CD4-positive, alpha-beta T cell treated with Interleukin-4 for 1 hour (primary cell): ENCODE data around the gene ST3GAL3.

ENCODE experiments used
- DNase-seq, 2 donors: peaks; one replicate each; pipeline ENCODE4 v3.0.0-alpha.2; 2020 to 2022

The ST3GAL3 gene

DNA sequence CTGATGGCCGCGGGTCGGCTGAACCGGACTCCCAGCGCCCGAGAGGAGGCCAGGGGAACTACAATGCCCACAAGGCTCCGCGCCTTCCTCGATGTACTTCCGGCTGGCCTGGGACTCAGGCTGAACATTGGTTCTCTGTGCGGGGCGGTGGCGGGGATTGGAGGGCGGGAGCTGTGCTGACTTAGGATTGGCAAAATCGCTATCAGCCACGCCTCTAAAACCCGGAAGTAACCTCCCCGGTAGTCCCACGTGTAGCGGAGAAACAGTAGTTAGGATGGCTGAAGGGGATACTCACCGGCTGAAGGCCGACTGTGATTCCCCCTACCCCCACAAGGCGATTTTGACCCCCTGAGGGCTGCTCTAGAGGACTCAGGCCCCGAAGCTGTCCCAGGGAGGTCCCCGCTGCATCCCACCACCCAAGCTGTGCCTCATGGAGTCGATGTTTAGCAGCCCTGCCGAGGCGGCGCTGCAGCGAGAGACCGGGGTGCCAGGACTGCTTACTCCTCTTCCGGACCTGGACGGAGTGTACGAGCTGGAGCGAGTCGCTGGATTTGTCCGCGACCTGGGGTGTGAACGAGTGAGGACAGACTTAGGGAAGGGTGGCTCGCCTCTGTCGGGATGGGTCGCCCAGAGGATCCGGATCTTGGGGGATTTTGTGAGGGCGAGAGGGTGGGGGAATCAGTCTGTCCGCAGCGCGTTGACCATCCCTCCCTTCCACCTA, 262.6 kb downstream of the ST3GAL3 start, which contains the start of gene DPH2:
TSS of gene DPH2 (plus strand) at position 265 of the 721 bp plus-strand sequence. CDS start at position 431, 166 bp downstream.
- peak; percentile 96 to 97 for DNase-seq

DNA sequence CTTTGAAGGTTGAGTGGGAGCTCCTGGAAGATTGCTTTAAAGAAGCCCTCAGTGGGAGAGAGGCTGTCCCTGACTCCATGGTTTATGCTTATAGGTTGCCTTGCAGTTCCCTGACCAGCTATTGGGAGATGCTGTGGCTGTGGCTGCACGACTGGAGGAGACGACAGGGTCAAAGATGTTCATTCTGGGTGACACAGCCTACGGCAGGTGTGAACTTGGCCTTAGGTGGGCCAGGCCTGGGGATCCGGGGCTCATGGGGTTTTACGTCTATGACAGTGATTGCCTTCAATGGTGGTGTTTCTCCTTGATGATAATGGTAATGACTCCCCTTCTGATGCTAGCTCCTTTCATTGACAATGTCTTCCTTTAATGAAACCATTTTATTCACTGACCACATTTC, 263.2 kb downstream of the ST3GAL3 start:
- no peak for DNase-seq

DNA sequence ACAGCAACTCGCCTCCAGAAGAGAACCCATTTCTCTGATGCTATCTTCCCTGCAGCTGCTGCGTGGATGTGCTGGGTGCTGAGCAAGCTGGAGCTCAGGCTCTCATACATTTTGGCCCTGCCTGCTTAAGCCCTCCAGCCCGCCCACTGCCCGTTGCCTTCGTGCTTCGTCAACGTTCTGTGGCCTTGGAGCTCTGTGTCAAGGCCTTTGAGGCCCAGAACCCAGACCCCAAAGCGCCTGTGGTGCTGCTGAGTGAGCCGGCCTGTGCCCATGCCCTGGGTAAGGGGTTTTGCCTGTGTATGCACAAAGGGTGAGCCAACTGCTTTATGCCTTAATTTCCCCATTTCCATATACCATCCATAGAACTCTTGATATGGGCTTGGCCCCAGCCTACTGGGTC, 263.6 kb downstream of the ST3GAL3 start:
- DNase-seq, result no peak

DNA sequence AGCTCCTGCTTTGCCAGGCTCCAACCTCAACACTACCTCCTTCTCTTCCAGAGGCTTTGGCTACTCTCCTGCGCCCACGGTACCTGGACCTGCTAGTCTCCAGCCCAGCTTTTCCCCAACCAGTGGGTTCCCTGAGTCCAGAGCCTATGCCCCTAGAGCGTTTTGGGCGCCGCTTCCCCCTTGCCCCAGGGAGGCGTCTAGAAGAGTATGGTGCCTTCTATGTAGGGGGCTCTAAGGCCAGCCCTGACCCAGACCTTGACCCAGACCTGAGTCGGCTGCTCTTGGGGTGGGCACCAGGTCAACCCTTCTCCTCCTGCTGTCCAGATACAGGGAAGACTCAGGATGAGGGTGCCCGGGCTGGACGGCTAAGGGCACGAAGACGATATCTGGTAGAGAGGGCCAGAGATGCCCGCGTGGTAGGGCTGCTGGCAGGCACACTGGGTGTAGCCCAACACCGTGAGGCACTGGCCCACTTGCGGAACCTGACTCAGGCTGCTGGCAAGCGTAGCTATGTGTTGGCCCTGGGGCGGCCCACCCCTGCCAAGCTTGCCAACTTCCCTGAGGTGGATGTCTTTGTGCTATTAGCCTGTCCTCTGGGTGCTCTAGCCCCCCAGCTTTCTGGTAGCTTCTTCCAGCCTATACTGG, 264.1 kb downstream of the ST3GAL3 start:
- no peak for DNase-seq

DNA sequence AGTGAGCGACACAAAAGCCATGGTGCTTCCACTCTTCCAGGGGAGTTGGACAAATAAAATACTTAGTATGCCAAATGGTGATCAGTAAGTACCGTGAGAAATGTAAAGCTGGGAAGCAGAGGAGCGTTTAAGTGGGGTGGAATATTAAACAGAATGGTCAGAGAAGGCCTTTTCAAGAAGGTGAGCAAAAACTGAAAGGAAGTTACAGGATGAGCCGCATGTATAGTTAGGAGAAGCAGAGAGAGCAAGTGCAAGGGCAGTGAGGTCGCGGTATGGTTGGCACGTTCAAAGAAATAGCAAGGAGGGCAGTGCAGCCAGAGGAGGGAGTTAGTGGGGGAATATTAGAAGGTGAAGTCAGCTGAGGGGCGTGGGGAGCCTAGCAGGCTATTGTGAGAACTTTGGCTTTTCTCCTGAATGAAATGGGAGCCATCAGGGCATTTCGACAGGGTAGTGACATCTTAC, 266.7 kb downstream of the ST3GAL3 start:
- DNase-seq, result no peak

DNA sequence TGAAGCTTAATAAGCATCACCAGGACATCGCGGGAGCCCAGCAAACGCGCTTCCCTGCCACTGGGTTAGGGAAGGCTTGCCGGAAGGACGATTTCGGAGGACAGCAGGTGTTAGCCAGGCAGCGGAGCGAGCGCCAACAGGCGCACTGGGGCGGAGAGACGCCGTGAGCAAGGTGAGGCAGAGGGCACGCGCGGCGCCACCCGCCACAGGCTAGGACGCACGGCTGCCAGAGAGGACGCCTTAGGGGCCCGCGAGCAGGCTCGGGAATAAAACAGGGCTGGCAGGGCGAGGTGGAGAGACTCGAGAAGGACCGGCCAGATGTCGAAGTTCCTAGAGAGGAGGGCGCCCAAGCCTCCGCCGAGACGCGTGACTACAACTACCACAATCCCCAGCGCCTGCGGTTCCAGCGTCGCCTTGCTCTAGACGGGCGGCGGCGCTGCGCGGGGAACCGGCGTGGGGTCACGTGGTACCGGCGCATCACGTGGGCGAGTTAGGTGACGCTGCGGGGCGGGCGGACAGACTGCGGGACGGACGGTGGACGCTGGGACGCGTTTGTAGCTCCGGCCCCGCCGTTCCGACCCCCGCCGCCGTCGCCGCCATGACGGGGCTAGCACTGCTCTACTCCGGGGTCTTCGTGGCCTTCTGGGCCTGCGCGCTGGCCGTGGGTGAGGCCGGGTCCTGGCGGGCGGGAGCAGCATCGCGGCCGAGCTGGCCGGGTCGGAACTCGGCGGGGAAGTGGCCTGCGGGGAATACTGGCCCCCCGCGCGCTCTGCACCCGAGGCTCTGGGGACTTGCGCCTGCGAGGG, 267.3 kb downstream of the ST3GAL3 start, which contains the start of gene ATP6V0B:
TSS of gene ATP6V0B (plus strand) at position 518 of the 806 bp plus-strand sequence. CDS start at position 599, 81 bp downstream.
- peak; percentile 91 for DNase-seq

DNA sequence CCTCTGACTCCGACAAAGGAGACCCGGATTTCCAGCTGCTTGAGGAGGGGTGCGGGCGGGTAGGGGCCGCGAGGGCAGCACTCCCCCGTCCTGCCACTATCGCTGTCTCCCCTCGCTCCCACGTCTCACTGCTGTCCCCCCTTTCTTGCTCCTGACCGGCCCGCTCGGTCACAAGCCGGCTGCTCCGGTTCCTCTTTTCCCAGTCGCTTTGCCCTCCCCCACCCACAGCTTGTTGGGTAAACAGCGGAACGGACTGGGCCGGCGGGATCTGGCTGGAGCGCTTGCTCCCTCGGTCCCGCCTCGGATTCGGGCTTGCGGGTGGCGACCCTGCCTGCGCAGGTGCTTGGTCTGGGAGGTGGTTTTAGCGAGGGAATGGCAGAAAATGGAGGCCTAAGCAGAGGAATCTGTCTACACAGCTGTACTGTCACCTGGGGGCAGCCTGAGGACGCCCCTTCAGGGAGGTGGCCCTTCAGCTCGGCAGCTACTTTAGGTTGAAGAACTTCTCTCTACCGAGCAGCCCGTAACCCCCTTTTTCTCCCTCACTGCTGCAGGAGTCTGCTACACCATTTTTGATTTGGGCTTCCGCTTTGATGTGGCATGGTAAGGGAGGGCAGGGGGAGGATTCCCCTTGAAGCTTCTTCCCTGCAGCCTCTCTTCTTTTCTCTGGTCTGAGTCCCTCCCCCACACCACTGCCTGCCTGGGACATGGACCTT, 268.1 kb downstream of the ST3GAL3 start:
- DNase-seq, result peak; percentile 51 to 61

DNA sequence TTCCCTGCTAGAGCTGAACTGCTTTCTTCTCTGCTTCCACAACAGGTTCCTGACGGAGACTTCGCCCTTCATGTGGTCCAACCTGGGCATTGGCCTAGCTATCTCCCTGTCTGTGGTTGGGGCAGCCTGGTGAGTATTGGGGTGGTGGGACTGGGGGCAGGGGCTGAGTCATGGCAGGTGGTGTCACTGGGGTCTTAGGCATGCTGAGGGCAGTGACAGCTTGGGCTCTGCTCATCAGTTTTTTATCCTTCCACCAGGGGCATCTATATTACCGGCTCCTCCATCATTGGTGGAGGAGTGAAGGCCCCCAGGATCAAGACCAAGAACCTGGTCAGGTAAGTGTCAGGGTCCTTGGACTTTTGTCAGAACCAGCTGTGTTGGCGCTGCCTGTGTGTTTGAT, 268.7 kb downstream of the ST3GAL3 start:
- no peak for DNase-seq

DNA sequence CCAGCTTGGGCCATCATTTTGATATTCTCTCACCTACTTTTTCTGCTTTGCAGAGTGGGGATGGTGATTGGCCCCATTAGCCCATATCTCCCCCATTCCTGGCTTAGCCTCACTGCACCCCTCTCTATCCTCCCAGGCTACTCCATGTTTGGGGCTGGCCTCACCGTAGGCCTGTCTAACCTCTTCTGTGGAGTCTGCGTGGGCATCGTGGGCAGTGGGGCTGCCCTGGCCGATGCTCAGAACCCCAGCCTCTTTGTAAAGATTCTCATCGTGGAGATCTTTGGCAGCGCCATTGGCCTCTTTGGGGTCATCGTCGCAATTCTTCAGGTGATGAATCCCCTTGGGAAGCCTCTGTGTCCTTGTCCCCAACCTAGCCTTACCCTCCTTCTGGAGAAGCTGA, 269.6 kb downstream of the ST3GAL3 start:
- no peak for DNase-seq

DNA sequence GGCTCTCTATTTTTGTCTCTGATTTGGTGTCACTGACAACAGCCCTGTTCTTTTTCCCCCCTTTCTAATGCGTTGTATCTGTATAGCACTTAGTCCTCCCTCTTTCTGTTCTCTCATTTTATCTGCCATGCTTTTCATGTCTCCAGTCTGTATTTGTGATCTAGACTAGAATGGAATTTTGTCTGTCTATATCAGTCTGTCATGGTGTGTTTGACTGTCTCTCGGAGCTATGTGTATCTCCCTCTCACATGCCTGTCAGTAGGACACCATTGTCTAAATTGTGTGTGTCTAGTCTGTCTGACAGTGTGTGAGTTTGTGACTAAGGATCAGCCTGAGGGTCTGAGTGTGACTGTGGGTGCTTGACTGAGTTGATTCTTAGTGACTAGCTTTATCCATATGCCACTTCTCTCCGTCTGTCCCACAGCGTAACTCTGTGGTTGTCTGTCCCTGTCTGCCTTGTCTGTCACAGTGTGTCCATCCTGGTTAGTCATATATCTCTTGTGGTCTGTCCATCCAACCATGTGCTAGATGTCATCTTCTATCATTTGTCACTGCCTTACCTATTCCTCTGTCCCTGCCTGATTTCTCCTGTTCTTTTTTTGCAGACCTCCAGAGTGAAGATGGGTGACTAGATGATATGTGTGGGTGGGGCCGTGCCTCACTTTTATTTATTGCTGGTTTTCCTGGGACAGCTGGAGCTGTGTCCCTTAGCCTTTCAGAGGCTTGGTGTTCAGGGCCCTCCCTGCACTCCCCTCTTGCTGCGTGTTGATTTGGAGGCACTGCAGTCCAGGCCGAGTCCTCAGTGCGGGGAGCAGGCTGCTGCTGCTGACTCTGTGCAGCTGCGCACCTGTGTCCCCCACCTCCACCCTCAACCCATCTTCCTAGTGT, 270.3 kb downstream of the ST3GAL3 start:
- no peak for DNase-seq

DNA sequence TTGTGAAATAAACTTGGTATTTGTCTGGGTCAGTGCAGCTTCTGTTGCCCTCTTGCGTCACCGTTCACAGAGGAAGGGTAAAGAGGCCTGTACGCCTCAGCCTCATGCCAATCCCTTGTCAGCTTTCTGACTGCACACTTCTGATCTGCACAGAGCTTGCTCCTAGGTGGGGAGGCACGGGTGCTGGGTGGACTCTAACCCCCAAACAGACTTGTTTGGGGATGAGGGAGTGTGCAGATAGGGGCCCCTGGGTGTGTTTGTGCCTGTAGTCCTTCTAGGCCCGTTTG, 270.9 kb downstream of the ST3GAL3 start:
- DNase-seq, result no peak

DNA sequence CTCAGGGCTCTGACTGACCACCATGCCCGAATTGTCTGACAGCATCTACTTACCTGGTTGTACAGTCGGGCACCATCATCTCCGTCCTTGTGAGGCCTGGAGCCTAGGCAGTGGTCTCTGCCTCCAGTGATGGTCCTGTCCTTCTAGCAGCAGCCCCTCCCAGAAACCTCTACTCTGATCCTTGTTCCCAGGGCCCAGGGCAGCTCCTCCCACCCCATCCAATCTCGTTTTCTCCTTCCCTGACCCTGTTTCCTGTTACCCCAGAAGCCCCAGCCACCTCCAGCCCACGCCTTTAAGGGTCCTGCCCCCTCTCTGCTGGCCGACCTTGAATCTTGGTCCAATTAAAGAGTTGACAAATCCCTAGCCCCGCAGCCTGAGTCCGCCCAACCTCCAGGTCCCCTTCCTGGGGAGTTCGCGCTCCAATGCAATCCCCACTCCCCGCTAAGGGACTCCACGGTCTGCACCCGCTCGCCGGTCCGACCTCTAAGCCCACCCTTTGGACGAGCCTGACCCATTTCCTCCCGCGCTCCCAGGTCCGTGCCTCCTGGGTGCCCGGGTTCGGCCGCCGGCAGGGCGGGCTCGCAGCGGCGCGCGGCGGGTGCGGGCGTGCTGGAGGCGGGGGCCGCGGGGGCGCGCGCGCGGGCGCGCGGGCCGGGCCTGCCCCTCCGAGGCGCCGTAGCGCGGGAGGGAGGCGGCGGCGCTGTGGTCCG, 271.4 kb downstream of the ST3GAL3 start, which contains the start of gene B4GALT2:
TSS of gene B4GALT2 (plus strand) at position 660 of the 710 bp plus-strand sequence. CDS start 1,951 bp downstream, outside the sequence.
- peak in 1 of 2 donors; percentile 31 for DNase-seq

DNA sequence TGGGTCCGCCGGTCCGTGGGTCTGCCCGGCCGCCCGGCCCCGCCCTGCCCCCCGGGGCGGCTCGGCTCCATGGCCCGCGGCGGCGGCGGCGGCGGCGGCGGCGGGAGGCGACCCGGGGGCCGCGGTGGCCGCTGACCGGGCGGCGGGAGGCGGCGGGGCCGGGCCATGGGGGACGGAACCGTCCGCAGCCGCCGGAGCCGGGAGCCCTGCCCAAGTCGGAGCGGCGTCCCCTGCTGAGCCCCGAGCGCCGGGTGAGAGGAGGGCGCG, 271.9 kb downstream of the ST3GAL3 start:
- DNase-seq, result no peak

DNA sequence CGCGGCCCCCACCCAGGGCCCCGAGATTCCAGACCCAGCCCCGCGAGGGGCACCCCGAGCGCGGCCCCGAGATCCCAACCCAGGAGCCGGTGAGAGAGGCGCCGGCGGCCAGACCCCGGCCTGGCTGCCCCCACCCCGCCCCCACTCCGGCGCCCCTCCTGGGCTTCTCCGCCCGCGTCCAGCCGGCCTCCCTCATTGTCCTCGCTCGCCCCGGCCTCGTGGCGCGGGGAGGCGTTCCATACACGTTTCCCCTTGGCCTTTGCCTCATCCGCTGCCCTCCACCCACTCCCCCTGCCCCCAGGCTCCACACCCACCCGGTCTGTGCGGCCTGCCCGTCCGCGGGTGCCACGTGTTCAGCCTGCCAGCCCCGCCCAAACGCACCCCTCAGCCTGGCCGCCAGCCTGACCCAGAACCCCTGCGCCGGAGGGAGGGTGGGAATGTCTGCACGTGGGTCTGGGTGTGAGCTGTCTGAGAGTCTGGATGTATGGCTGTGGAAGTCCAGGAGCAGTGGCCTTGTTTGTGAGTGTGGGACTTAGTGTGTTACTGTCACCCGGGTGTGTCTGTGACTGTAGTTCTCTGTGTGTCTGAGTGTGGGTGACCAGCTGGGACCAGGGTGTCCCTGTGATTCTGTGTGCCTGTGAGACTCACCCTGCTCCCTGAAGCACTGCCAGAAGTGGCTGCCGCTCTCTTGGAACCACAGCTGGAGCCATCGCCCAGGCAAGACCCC, 272.4 kb downstream of the ST3GAL3 start:
- DNase-seq, result peak in 1 of 2 donors; percentile 14

DNA sequence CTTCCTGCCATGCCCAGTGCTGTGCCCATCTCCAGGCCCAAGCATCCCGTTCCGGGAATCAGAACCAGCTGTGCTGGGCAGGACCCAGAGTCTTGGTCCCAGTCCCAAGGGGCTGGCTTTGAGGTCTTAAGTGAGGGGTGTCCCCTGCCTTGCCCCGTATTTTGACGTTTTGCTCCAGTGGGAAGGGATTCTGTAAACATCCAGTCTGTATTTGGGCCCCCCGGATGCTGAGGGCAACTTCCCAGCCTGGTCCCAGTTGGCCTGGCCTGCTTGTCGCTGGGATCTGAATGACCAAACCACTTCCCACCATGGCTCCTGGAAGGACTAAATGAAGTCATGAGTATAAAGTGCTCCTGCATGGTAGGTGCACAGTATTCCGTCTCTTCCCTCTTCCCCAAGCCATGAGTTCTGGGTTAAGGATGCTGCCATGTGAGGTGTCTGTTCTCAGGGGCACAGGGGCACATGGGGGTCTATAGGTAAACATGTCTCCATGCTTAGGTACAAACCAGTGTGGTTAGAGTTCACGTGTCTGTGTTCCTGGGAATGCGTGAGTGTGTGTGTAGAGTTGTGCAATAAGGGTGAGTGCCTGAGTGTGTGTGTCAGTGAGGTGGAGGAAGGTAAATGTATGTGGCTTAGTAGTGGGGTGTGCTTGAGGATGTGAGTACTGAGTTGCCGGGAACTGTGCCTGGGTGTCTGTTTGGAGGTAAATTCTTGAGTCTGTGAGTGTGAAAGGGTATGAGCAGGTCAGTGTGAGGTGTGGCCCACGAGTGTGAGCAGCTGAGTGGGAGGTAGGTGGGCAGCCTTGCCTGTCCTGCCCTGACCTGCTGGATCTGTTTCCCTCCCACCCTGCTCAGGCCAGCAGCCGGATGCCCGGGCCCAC, 273.2 kb downstream of the ST3GAL3 start:
- no peak for DNase-seq
